ENCODE data around the gene FKBP3.
"Not testable (repeated sequence)": the region's sequence is repeated elsewhere in the genome, so short reads cannot be mapped to it uniquely, and the experiment has no call there.

The FKBP3 gene

GRCh38 chr14:45134051-45134958, at the start of gene FKBP3:
Gene FKBP3 (minus strand): TSS chr14:45134481. CDS start chr14:45134456, 25 bp downstream.
- peak; percentile 92 for DNase-seq (ENCODE audit: low read depth)

GRCh38 chr14:45181806-45182205, 47.5 kb upstream of the FKBP3 start:
- no peak for DNase-seq (ENCODE audit: low read depth)

- DNase-seq (ENCODE audit: low read depth) = no peak
These were observed 47.0 kb upstream of the FKBP3 start for GRCh38 chr14:45181329-45181728.

GRCh38 chr14:45177076-45177475, 42.8 kb upstream of the FKBP3 start:
- DNase-seq (ENCODE audit: low read depth) = no peak

GRCh38 chr14:45169906-45170305, 35.6 kb upstream of the FKBP3 start:
- no peak for DNase-seq (ENCODE audit: low read depth)

GRCh38 chr14:45156067-45156466, 21.8 kb upstream of the FKBP3 start:
- DNase-seq (ENCODE audit: low read depth) = no peak

- DNase-seq (ENCODE audit: low read depth) = no peak
These were observed 16.2 kb upstream of the FKBP3 start for GRCh38 chr14:45150386-45150890.

GRCh38 chr14:45149602-45150001, 15.3 kb upstream of the FKBP3 start:
- no peak for DNase-seq (ENCODE audit: low read depth)

GRCh38 chr14:45145214-45145613, 10.9 kb upstream of the FKBP3 start:
- no peak for DNase-seq (ENCODE audit: low read depth)

GRCh38 chr14:45144658-45145057, 10.4 kb upstream of the FKBP3 start:
- no peak for DNase-seq (ENCODE audit: low read depth)

- DNase-seq (ENCODE audit: low read depth) = not testable (repeated sequence)
These were observed 7.8 kb upstream of the FKBP3 start for GRCh38 chr14:45142083-45142482.

GRCh38 chr14:45140661-45141187, 6.4 kb upstream of the FKBP3 start:
- no peak for DNase-seq (ENCODE audit: low read depth)

- no peak for DNase-seq (ENCODE audit: low read depth)
These were observed 2.1 kb upstream of the FKBP3 start for GRCh38 chr14:45136399-45136798.

- peak; percentile 82 for DNase-seq (ENCODE audit: low read depth)
These were observed 1.5 kb upstream of the FKBP3 start, which contains the start of gene FANCM for GRCh38 chr14:45135659-45136395. Gene FANCM (plus strand): TSS chr14:45135930. CDS start chr14:45136032, 102 bp downstream.

GRCh38 chr14:45135156-45135555, 875 bp upstream of the FKBP3 start:
- DNase-seq (ENCODE audit: low read depth) = no peak

- DNase-seq (ENCODE audit: low read depth) = no peak
These were observed 614 bp downstream of the FKBP3 start for GRCh38 chr14:45133683-45134050.

- DNase-seq (ENCODE audit: low read depth) = no peak
These were observed 5.2 kb downstream of the FKBP3 start for GRCh38 chr14:45128963-45129629.

- no peak for DNase-seq (ENCODE audit: low read depth)
These were observed 8.5 kb downstream of the FKBP3 start for GRCh38 chr14:45125754-45126153.

- DNase-seq (ENCODE audit: low read depth) = no peak
These were observed 11.0 kb downstream of the FKBP3 start for GRCh38 chr14:45123271-45123670.

GRCh38 chr14:45120096-45120495, 14.2 kb downstream of the FKBP3 start:
- no peak for DNase-seq (ENCODE audit: low read depth)

- no peak for DNase-seq (ENCODE audit: low read depth)
These were observed 15.7 kb downstream of the FKBP3 start for GRCh38 chr14:45118594-45118993.

- DNase-seq (ENCODE audit: low read depth) = no peak
These were observed 20.0 kb downstream of the FKBP3 start for GRCh38 chr14:45114327-45114726.

All from activated gamma-delta T cell treated with anti-CD3 and anti-CD28 coated beads, Interleukin-2, amount 50 U/mL, for 16 hours (primary cell).